OCI-LY3 (cell line): Measurements from ENCODE around the gene FLVCR1.
"Not testable (repeated sequence)": the region's sequence is repeated elsewhere in the genome, so short reads cannot be mapped to it uniquely, and the experiment has no call there.

Source experiments
- H2AFZ ChIP-seq: fragments of 200-600, 300-600 bp; shearing (Covaris generic); 2 replicates; pipeline ENCODE4 v1.6.0; 2014; ENCODE audit warnings: antibody characterized with exemption, low read depth, low read length
- H3K27ac ChIP-seq: fragments of 200-600, 300-600 bp; sonication (generic); 2 replicates; pipeline ENCODE4 v1.5.1; 2014; ENCODE audit warnings: mild to moderate bottlenecking, low read length, moderate library complexity, mixed read lengths
- H3K27me3 ChIP-seq: fragments of 200-600, 300-600 bp; sonication (generic); 2 replicates; pipeline ENCODE4 v1.6.1; 2014; ENCODE audit warnings: low read depth, low read length, mixed read lengths
- H3K36me3 ChIP-seq: fragments of 200-600, 300-600 bp; sonication (generic); replicated peaks from 2 replicates; pipeline ENCODE3; 2014; ENCODE audit warnings: low read depth, low read length, mixed read lengths
- H3K4me1 ChIP-seq: fragments of 300-600, 200-600 bp; sonication (generic); 2 replicates; pipeline ENCODE4 v1.6.1; 2014; ENCODE audit warnings: low read length, mixed read lengths
- H3K4me2 ChIP-seq: fragments of 200-600, 300-600 bp; sonication (generic); 2 replicates; pipeline ENCODE4 v1.6.1; 2014; ENCODE audit warnings: low read length, mixed read lengths
- H3K4me3 ChIP-seq: fragments of 300-600, 200-600 bp; sonication (generic); 2 replicates; pipeline ENCODE4 v1.5.1; 2014; ENCODE audit warnings: antibody characterized with exemption, mild to moderate bottlenecking, low read length, moderate library complexity
- H3K79me2 ChIP-seq: fragments of 300-600, 200-600 bp; shearing (Covaris generic); 2 replicates; pipeline ENCODE4 v1.6.1; 2014; ENCODE audit warnings: mild to moderate bottlenecking, low read length, mixed read lengths
- H3K9ac ChIP-seq: fragments of 300-600, 200-600 bp; shearing (Covaris generic); 2 replicates; pipeline ENCODE4 v1.6.0; 2014; ENCODE audit warnings: mild to moderate bottlenecking, low read length, moderate library complexity
- H3K9me3 ChIP-seq: fragments of 200-600, 300-600 bp; shearing (Covaris generic); 2 replicates; pipeline ENCODE4 v1.6.1; 2014; ENCODE audit warnings: low read length, mixed read lengths; ENCODE audit not compliant: insufficient read depth
- H4K20me1 ChIP-seq: fragments of 200-600, 300-600 bp; sonication (generic); 2 replicates; pipeline ENCODE4 v1.6.1; 2016; ENCODE audit warnings: low read length, mixed read lengths; ENCODE audit not compliant: insufficient read depth
- EZH2phosphoT487 ChIP-seq: fragments of 200-600 bp; shearing (Covaris generic); IDR thresholded peaks from 2 replicates; pipeline ENCODE4 v1.6.1; 2018; ENCODE audit warnings: antibody characterized with exemption, mixed run types, low read depth
- TF ChIP-seq, protein P1 (sequence below): fragments of 200-600, 300-600 bp; sonication (generic); IDR thresholded peaks from 2 replicates; pipeline ENCODE4 v1.5.1; 2014; ENCODE audit warnings: antibody characterized with exemption, low read length, low read depth

The FLVCR1 gene

DNA sequence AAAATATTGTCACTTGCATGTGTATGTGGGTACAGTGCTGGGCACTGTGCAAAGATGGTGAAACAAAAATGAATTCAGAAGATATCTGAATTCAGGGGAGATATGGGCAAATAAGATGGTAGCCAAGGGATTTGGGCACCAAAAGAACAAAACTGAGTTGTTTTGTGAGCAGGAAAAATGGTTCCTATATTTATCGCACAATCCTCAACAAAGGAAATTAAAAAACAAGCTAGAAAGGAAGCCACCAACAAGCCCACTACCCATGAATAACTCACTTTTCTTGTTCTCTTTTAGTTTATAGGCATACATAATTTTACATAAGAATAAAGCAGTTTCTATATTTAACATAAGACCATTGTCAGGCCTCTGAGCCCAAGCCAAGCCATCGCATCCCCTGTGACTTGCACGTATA, 51.6 kb downstream of the FLVCR1 start:
- no peaks in the 10 kb centered on the region for H3K36me3 ChIP-seq
- H3K4me3 ChIP-seq: no peak overlapping the region
- H3K27ac ChIP-seq: no peak overlapping the region

DNA sequence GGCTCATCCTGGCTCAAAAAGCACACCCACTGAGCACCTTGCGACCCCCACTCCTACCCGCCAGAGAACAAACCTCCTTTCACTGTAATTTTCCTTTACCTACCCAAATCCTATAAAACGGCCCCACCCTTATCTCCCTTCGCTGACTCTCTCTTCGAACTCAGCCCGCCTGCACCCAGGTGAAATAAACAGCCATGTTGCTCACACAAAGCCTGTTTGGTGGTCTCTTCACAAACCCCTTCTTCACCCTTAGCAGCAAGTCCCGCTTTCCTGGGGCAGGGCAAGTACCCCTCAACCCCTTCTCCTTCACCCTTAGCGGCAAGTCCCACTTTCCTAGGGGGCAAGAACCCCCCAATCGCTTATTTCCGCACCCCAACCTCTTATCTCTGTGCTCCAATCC, 52.1 kb downstream of the FLVCR1 start:
- not testable (repeated sequence) for H3K4me2 ChIP-seq, H3K4me1 ChIP-seq, H4K20me1 ChIP-seq, H2AFZ ChIP-seq, H3K9ac ChIP-seq, H3K27ac ChIP-seq, H3K9me3 ChIP-seq, H3K36me3 ChIP-seq, H3K4me3 ChIP-seq, H3K27me3 ChIP-seq, H3K79me2 ChIP-seq

More for the DNA sequence above, 51.6 kb downstream of the FLVCR1 start:
- TF ChIP-seq, protein P1, sequence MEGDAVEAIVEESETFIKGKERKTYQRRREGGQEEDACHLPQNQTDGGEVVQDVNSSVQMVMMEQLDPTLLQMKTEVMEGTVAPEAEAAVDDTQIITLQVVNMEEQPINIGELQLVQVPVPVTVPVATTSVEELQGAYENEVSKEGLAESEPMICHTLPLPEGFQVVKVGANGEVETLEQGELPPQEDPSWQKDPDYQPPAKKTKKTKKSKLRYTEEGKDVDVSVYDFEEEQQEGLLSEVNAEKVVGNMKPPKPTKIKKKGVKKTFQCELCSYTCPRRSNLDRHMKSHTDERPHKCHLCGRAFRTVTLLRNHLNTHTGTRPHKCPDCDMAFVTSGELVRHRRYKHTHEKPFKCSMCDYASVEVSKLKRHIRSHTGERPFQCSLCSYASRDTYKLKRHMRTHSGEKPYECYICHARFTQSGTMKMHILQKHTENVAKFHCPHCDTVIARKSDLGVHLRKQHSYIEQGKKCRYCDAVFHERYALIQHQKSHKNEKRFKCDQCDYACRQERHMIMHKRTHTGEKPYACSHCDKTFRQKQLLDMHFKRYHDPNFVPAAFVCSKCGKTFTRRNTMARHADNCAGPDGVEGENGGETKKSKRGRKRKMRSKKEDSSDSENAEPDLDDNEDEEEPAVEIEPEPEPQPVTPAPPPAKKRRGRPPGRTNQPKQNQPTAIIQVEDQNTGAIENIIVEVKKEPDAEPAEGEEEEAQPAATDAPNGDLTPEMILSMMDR: no peak
- TF ChIP-seq EZH2phosphoT487: no peak
- Histone ChIP-seq H4K20me1 (no peaks in the 10 kb centered on the region), H2AFZ (no peak overlapping the region), H3K79me2 (no peaks in the 10 kb centered on the region), H3K9ac (no peak overlapping the region), H3K27me3 (no peaks in the 10 kb centered on the region), H3K4me2 (no peak overlapping the region), H3K4me1 (0 out of 2 replicates have a peak, but pooled peaks cover under 1% of the 10 kb centered on the region), H3K9me3 (no peaks in the 10 kb centered on the region)

DNA sequence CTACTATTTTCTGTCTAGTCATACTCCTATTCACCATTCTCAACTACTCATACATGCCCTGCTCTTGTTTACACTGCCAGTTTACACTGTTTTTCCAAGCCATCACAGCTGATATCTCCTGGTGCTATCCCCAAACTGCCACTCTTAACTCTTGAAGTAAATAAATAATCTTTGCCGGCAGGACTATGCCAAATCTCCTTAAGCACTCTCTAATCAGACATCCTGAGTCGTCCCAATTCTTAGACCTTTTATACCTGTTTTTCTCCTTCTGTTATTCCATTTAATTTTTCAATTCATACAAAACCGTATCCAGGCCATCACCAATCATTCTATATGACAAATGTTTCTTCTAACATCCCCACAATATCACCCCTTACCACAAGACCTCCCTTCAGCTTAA, 55.6 kb downstream of the FLVCR1 start:
- H4K20me1 ChIP-seq, H2AFZ ChIP-seq, H3K36me3 ChIP-seq, H3K4me2 ChIP-seq, H3K9ac ChIP-seq, H3K9me3 ChIP-seq, H3K4me3 ChIP-seq, H3K27ac ChIP-seq, H3K79me2 ChIP-seq, H3K27me3 ChIP-seq: not testable (repeated sequence)
- H3K4me1 ChIP-seq: peaks cover 20% of the 10 kb centered on the region

DNA sequence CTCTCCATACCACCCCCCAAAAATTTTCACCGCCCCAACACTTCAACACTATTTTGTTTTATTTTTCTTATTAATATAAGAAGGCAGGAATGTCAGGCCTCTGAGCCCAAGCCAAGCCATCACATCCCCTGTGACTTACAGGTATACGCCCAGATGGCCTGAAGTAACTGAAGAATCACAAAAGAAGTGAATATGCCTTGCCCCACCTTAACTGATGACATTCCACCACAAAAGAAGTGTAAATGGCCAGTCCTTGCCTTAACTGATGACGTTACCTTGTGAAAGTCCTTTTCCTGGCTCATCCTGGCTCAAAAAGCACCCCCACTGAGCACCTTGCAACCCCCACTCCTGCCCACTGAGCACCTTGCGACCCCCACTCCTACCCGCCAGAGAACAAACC, 56.0 kb downstream of the FLVCR1 start:
- not testable (repeated sequence) for H4K20me1 ChIP-seq, H3K36me3 ChIP-seq, H3K79me2 ChIP-seq, H3K4me2 ChIP-seq, H3K27me3 ChIP-seq, H2AFZ ChIP-seq, H3K9me3 ChIP-seq, H3K4me3 ChIP-seq, H3K27ac ChIP-seq, H3K9ac ChIP-seq
- peaks cover 20% of the 10 kb centered on the region for H3K4me1 ChIP-seq

DNA sequence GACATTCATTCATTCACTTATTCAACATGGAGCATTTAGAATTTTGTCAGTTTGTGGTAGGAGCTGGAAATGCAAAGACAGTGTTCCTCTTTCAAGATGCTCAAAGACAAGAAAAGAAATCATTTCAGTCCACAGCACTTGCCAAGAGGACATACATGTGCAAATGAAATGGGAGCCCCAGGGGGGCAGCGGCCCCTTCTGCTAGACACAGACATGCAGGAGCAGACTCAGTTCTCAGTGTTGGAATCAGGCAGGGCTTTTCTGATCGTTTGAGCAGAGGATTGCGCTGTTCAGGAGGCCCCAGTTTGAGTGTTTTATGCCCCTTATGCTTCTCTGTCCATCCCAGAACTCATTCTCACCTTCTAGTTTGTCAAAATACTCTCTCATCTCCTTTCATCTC, 56.7 kb downstream of the FLVCR1 start:
- H3K4me2 ChIP-seq: peak overlapping the region; percentile 16; the same call in 1 of the 2 replicates

DNA sequence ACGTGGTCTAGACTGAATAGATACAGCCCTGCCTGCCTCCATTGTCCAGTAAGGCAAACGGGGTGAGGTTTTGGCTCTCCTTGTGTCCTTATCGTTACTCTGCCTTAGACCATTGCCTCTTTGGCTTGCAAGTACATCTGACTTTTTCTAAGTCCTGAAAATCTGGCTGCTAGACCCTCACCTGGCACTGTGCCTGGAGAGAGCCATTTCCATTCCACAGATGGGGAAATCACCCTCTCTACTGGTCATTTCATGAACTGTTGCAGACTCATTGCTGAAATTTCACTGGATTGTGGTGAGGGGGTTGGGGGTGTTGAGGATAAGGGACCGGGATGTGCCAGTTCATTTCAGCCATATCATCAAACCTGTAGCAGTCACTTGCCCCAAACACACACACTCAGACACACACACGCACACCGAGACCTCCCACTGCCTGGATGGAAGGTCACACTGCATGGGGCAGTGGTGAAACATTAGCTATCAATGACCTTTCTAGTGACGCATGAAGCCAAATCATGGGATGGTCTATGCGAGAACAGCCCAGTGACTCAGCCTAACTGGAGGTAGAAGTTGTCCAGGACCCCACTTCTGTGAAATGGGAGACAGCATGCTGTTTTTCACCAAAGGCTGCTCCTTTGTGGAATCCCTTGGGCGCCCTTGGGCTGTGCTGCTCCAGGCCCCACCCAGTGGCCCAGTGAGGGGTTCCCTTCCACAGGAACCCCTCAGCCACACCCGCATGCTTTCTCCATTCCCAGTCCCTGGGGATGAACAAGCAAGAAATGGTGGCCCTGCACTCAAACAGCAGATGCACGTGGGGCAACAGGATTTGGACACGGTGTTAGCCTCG, 57.4 kb downstream of the FLVCR1 start:
- H3K27me3 ChIP-seq: no peaks in the 10 kb centered on the region
- no peak overlapping the region for H3K27ac ChIP-seq
- no peak overlapping the region for H3K9ac ChIP-seq
- H3K4me3 ChIP-seq: no peak overlapping the region
- H3K9me3 ChIP-seq: no peaks in the 10 kb centered on the region
- H3K79me2 ChIP-seq: no peaks in the 10 kb centered on the region
- no peaks in the 10 kb centered on the region for H4K20me1 ChIP-seq
- TF ChIP-seq, protein P1: peak; percentile 67
- TF ChIP-seq EZH2phosphoT487: no peak
- no peaks in the 10 kb centered on the region for H3K36me3 ChIP-seq
- H3K4me1 ChIP-seq: peaks cover 22% of the 10 kb centered on the region
- peak overlapping the region; percentile 29; the same call in 1 of the 2 replicates for H2AFZ ChIP-seq
- H3K4me2 ChIP-seq: peak overlapping the region; percentile 16

More for the DNA sequence above, 56.7 kb downstream of the FLVCR1 start:
- no peaks in the 10 kb centered on the region for H3K9me3 ChIP-seq
- H3K36me3 ChIP-seq: no peaks in the 10 kb centered on the region
- H3K27me3 ChIP-seq: no peaks in the 10 kb centered on the region
- no peaks in the 10 kb centered on the region for H4K20me1 ChIP-seq
- H3K79me2 ChIP-seq: no peaks in the 10 kb centered on the region
- no peak for TF ChIP-seq EZH2phosphoT487
- 0 out of 2 replicates have a peak overlapping the region, but pooled peaks have one; percentile 29 for H2AFZ ChIP-seq
- no peak overlapping the region for H3K27ac ChIP-seq
- peaks cover 20% of the 10 kb centered on the region for H3K4me1 ChIP-seq
- no peak overlapping the region for H3K9ac ChIP-seq
- H3K4me3 ChIP-seq: no peak overlapping the region
